NOMO-1 treated with DMSO at 0.1 percent for 48 hours (cell line): ENCODE measurements around the gene ENTHD1.

Source experiments
- DNase-seq: peaks from one replicate; lab custom pipeline; 2025; ENCODE audit not compliant: unreplicated experiment; lab: John Stamatoyannopoulos, UW

ENTHD1 gene

GRCh38 chr22:39718921-39719475, 174.6 kb downstream of the ENTHD1 start:
- DNase-seq, result no peak

DNA sequence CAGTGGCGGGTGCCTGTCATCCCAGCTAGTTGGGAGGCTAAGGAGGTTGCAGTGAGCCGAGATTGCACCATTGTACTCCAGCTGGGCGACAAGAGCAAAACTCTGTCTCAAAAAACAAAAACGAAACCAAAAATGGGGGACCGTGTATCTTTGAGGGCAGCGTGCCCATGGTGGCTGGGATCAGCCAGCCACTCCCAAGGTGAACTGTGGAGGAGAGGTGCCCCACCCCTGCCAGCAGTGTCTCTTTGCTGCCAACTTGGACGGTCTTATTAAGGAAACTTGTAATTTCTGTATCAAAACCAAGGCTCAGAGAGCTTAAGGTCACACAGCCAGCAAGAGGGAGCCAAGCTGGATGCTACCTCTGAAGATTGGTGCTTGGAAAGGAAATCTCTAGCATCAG, 175.4 kb downstream of the ENTHD1 start:
- DNase-seq, result no peak

GRCh38 chr22:39717099-39717498, 176.5 kb downstream of the ENTHD1 start:
- DNase-seq, result no peak

DNA sequence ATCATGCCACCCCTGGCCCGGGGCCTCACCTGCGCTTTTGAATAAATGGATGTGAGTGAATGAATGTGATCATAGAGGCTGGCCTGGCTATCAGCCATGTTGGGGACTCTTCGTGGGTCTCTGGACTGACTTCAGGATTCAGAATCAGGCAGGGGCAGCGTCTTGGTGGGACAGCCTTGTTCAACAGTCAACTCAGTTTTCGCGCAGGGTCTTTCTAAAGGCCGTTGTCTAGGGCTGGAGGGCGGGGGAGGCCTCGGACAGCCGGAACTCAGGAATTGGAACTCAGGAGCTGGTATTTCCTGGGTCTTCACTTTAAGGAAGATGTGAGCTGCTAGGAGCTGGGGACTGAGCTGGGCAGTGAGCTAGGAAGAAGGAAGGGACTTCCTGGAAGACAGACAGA, 177.0 kb downstream of the ENTHD1 start:
- no peak for DNase-seq

DNA sequence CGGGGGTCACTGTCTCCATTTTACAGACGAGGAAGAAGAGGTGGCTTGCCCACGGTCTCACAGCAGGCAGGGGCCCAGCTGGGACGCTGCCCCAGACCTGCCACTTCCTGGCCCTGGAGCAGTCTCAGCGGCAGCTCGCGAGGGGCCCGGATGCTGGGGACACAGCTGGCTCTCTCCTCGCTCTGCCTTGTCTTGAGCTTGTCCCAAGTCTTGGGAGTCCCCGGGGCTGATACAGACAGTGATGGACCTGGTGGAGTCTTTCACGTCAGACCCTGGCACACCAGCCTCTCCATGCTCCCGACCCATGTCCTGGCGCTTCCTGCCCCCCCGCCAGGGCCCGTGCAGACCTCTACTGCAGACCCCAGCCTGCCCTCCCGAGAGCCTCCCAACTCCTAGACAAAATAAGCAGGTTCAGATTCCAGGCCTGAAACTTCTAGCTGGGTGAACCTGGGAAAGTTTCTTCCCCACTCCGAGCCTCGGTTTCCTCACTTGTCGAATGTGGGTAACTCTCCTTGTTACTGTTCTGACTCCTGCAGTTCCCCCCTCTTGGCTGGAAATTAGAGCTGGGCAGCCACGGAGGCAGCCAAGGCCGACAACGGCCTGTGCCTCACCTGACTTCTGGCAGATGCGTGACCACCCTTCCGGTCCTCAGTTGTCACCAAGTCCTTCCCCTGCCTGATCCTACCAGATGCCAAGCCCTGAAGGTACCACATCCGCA, 177.6 kb downstream of the ENTHD1 start:
- no peak for DNase-seq

GRCh38 chr22:39714321-39714720, 179.2 kb downstream of the ENTHD1 start:
- no peak for DNase-seq

DNA sequence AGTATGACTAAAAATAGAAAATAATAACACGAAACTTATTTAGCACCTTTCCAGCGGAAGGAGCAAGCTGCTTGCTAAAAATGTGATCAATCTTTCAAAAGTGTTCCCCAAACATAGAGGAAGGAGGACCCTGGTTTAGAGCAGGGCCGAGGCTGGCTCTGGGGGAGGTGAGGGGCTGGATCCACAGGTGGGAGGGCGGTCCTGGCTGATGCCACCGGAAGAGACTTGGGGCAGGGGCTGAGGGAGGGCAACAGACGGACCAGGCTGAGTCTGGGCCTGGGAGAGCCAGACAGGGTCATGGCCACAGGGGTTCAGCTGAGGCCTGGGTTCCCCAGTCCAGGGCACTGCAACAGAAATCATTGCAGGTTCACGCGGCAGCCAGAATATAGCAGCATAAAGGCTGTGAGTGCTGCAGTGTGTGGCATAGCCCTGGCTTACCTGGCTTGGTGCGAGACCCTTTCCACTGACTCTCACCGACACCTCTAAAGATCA, 179.7 kb downstream of the ENTHD1 start:
- DNase-seq, result no peak

- DNase-seq, result no peak
These were observed 180.6 kb downstream of the ENTHD1 start for GRCh38 chr22:39712751-39713525.

DNA sequence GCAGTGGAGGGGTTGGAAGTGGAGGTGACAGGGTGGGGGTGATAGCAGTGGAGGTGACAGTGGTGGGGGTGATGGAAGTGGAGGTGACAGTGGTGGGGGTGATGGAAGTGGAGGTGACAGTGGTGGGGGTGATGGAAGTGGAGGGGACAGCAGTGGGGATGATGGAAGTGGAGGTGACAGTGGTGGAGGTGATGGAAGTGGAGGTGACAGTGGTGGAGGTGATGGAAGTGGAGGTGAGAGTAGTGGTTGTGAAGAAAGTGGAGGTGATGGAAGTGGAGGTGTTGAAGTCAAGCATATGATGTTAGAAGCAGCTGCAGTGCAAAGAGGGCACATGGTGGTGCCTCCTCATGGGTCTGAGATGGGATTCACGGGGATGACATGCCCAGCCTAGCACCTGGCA, 181.5 kb downstream of the ENTHD1 start:
- no peak for DNase-seq

DNA sequence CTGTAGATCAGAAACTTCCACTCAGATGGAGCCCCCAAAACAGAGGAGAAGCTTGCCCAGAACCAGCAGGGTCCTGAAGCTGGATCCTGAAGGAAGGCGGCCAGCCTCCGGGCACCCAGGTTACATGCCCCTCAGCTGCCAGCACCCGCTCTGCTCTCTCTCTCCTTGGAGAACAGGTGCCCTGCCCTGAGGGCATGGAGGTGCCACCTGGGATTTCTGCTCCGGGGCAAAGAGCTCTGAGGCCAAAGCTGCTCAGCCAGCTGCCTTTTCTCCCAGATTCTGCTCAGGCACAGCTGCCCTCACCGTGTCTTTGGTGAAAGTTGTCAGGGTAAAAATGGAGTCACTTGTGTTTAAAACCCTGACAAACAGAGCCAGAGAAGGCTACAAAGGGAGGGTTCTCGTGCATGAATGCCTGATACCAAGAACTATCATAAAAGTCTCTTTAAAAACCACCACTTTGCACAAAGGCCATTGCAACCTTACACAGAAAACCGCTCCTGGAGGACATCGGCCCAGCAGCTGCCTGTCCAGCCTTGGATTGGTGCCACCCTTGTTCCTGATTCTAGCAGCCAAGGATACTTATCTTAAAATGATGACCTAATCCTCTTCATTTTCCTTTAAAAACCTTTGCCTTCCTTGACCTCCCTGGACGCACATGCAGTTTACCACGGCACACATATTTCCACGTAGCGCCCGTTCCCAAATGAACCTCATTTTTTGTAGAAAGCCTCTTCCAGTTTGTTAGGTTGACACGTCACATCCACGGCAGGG, 183.0 kb downstream of the ENTHD1 start:
- DNase-seq, result no peak

DNA sequence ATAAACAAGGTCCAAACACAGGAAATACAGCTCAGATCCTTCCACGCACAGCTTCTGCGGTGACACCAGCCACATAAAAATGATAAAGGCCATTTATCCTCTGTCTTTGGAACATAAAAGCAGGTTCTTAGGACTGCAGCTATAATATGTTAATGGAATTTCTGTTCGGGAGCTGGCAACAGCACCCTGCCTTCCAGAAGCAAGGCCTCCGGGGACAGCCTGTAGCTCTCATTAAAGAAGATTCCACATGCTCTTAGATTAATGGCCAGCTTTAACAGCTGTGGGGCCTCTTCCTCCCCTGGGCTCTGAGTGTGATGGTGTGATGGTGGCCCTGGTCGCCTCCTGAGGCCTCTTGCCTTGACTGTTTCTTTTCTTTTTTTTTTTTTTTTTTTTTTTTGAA, 185.7 kb downstream of the ENTHD1 start:
- no peak for DNase-seq

GRCh38 chr22:39707351-39707750, 186.2 kb downstream of the ENTHD1 start:
- no peak for DNase-seq

DNA sequence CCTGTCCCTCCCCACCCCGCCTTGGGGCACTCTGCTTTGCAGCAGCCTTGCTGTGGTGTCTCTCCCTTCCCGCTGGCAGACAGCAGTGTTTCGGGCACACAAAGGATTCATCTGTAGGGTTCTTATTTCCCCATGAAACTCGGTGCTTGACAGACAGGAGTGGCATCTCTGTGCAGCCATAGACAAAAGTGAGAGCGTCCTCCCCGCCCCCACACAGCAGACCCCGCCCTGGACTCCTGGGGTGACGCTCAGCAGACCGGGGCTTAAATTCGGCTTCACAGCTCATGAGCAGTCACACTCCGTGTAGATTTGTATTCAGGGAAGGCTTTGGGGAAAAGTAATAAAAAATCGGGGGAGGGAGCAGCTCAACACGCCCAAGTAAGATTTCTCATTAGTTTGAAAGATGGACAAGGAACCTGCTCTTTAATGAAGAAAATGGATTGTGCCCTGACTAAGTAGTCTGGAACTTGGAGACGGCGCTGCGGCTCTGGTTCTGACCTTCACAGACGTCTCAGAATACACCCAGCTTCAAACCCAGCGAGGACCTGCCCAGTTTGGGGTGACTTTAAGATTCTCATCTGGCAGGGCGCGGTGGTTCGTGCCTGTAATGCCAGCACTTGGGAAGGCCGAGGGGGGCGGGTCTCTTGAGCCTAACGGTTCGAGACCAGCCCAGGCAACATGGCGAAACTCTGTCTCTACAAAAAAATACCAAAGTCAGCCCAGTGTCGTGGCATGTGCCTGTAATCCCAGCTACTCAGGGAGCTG, 187.0 kb downstream of the ENTHD1 start:
- DNase-seq, result no peak

- DNase-seq, result no peak
These were observed 188.2 kb downstream of the ENTHD1 start for GRCh38 chr22:39705386-39705785.

- DNase-seq, result no peak
These were observed 189.5 kb downstream of the ENTHD1 start for GRCh38 chr22:39703928-39704639.

DNA sequence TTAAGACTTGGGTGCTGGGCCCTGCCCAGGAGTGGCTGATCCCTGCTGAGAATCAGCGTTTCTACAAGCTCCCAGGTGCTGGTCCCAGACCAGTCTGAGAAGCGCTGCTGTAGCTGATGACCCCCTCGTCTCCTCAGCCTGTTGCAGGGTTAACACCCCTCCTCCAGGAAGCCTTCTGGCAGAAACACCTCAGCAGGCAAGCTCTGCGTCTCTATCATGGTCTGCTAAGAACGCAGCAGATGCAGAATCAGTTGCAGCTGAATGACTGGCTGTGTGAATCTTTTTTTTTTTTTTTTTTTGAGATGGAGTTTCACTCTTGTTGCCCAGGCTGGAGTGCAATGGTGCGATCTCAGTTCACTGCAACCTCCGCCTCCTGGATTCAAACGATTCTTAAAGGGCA, 190.5 kb downstream of the ENTHD1 start:
- no peak for DNase-seq

- DNase-seq, result no peak
These were observed 193.0 kb downstream of the ENTHD1 start for GRCh38 chr22:39700565-39700964.

DNA sequence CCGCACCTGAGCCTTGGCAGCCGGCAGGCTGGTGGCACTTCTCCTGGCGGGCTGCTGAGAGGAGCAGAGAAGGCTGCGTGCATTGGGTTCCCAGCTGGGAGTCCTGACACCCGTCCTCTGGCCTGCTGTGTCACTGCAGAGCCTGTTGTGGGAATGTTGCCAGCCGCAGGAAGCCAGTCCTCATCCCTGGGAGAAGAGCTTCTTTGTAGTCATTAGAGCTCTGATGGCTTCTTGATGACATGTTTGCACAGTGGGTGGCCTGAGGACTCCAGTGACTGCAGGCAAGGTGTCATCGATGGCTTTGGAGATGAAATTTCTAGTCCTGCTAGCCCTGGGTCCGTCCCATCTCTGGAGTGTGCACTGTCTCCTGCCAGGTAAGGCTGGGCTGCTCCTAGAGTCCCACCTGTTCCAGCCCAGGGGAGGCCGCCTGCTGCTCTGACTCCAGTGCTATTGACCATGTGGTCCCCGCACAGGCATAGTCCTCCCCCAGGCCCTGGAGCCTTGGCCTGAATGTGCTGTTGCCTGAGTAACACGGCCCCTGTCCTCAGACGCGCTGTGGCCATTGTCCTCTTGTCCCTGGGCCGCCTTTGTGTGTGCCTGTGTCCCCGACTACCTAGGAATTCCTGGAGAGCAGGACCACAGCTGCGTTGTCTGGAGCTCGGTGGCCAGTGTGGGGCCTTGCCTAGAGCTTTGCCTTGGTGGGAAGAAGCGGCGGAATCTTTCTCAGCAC, 193.8 kb downstream of the ENTHD1 start:
- no peak for DNase-seq

DNA sequence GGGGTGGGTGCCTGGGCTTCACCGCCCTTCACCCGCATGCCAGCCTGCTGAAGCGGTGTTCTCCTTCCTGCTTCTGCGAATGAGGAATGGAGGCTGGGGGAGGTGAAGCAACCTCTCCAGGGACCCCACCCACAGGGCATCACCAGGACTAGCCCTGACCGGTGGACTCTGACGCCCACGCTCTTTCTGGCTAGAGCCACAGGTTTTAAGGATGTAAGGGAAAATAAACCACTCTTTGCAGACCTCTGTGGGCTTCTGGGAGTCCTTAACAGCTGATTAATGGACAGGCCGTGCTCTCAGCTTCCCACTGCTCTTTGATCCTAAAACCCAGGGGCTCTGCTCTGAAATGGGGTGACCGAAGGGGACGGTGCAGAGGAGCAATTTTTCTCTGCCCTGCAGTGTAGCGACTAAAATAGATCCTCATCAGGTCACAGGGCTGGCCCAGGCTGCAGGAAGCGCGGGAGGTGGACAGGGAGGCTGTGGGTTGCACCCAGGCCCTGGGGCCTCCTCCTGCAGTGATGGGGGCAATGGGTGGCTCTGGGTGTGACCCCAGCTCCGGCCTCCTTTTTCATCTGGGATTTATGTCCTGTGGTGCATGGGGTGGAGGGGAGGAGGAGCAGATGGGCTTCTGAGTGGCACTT, 195.7 kb downstream of the ENTHD1 start:
- DNase-seq, result no peak
